Measurements from ENCODE around the gene PRPF18. TPM values are rescaled to one million over a fixed set of nuclear protein-coding genes. Genes with fewer than 3 reads are reported as not detected.

The PRPF18 gene
- total and polyA plus RNA-seq, 5 experiments from 2014 or later = 31.9 to 41.5 (median 38.1) TPM

GRCh38 chr10:13651969-13652720, 65.4 kb downstream of the PRPF18 start:
- POLR2A ChIA-PET = no interaction called here
- ATAC-seq (no peak), DNase-seq (no peak)
- Mint-ChIP-seq H3K4me3 (no peak overlapping the region), H3K27me3 (no peaks in the 10 kb centered on the region), H3K27ac (peak overlapping the region in 2 of 10 donors; percentile 35 to 65), H3K9me3 (no peaks in the 10 kb centered on the region), H3K36me3 (peaks cover 0 to 14% (median 5%) of the 10 kb centered on the region in 3 donors), H3K4me1 (peaks cover 7 to 14% (median 10%) of the 10 kb centered on the region in 4 donors)

GRCh38 chr10:13652860-13653259, 66.1 kb downstream of the PRPF18 start:
- DNase-seq = no peak
- Mint-ChIP-seq H3K4me1 (peaks cover 7 to 12% (median 8%) of the 10 kb centered on the region in 4 donors), H3K4me3 (no peak overlapping the region), H3K27ac (peak overlapping the region in 1 of 10 donors; percentile 48), H3K27me3 (no peaks in the 10 kb centered on the region), H3K9me3 (no peaks in the 10 kb centered on the region), H3K36me3 (peaks cover 0 to 12% (median 5%) of the 10 kb centered on the region in 3 donors)
- ATAC-seq = no peak
- POLR2A ChIA-PET = no interaction called here

GRCh38 chr10:13654118-13654830, 67.5 kb downstream of the PRPF18 start:
- Mint-ChIP-seq H3K27ac (peak overlapping the region in 4 of 10 donors; percentile 3 to 59 (median 20)), H3K27me3 (no peaks in the 10 kb centered on the region), H3K36me3 (peaks cover 0 to 5% (median under 1%) of the 10 kb centered on the region in 3 donors), H3K4me3 (no peak overlapping the region), H3K4me1 (peaks cover 3 to 6% (median 5%) of the 10 kb centered on the region in 4 donors), H3K9me3 (no peaks in the 10 kb centered on the region)
- DNase-seq (no peak), ATAC-seq (no peak)
- POLR2A ChIA-PET = no interaction called here

GRCh38 chr10:13654846-13655245, 68.1 kb downstream of the PRPF18 start:
- ATAC-seq = no peak
- POLR2A ChIA-PET = no interaction called here
- H3K27ac Mint-ChIP-seq = peak overlapping the region in 1 of 10 donors; percentile 2

GRCh38 chr10:13656337-13657100, 69.8 kb downstream of the PRPF18 start:
- H3K27me3 Mint-ChIP-seq = no peaks in the 10 kb centered on the region
- ATAC-seq (no peak), DNase-seq (no peak)
- no peaks in the 10 kb centered on the region for H3K9me3 Mint-ChIP-seq
- POLR2A ChIA-PET = no interaction called here
- peak overlapping the region in 2 of 10 donors; percentile 36 to 61 for H3K27ac Mint-ChIP-seq
- no peak overlapping the region for H3K4me3 Mint-ChIP-seq
- peaks cover 6 to 18% (median 15%) of the 10 kb centered on the region in 4 donors for H3K4me1 Mint-ChIP-seq
- H3K36me3 Mint-ChIP-seq = peaks cover 0 to 1% (median 0%) of the 10 kb centered on the region in 3 donors

More at GRCh38 chr10:13654846-13655245, 68.1 kb downstream of the PRPF18 start:
- no peaks in the 10 kb centered on the region for H3K27me3 Mint-ChIP-seq
- no peaks in the 10 kb centered on the region for H3K9me3 Mint-ChIP-seq
- H3K4me1 Mint-ChIP-seq = peaks cover 3 to 11% (median 10%) of the 10 kb centered on the region in 4 donors
- no peak for DNase-seq
- H3K4me3 Mint-ChIP-seq = no peak overlapping the region
- peaks cover 0 to 5% (median 0%) of the 10 kb centered on the region in 3 donors for H3K36me3 Mint-ChIP-seq

- ATAC-seq (no peak), DNase-seq (no peak)
- peaks cover 6 to 18% (median 15%) of the 10 kb centered on the region in 4 donors for H3K4me1 Mint-ChIP-seq
- H3K36me3 Mint-ChIP-seq = no peaks in the 10 kb centered on the region
- H3K27me3 Mint-ChIP-seq = no peaks in the 10 kb centered on the region
- POLR2A ChIA-PET = no interaction called here
- no peak overlapping the region for H3K27ac Mint-ChIP-seq
- H3K4me3 Mint-ChIP-seq = no peak overlapping the region
- no peaks in the 10 kb centered on the region for H3K9me3 Mint-ChIP-seq
Measured at GRCh38 chr10:13657101-13657680, 70.4 kb downstream of the PRPF18 start.

GRCh38 chr10:13658264-13658663, 71.5 kb downstream of the PRPF18 start:
- H3K4me1 Mint-ChIP-seq = peaks cover 6 to 18% (median 15%) of the 10 kb centered on the region in 4 donors
- peak overlapping the region in 6 of 10 donors; percentile 30 to 50 (median 44) for H3K4me3 Mint-ChIP-seq
- no peaks in the 10 kb centered on the region for H3K36me3 Mint-ChIP-seq
- peak in 4 of 10 donors; percentile 12 to 41 (median 18) for DNase-seq
- POLR2A ChIA-PET = no interaction called here
- ATAC-seq = peak; percentile 63 to 67
- peak overlapping the region in 3 of 10 donors; percentile 61 to 80 (median 70) for H3K27ac Mint-ChIP-seq
- no peaks in the 10 kb centered on the region for H3K9me3 Mint-ChIP-seq
- no peaks in the 10 kb centered on the region for H3K27me3 Mint-ChIP-seq

- H3K9me3 Mint-ChIP-seq = no peaks in the 10 kb centered on the region
- H3K4me3 Mint-ChIP-seq = peak overlapping the region in 8 of 10 donors; percentile 30 to 54 (median 44)
- no peaks in the 10 kb centered on the region for H3K36me3 Mint-ChIP-seq
- DNase-seq (peak in 3 of 10 donors; percentile 6 to 17 (median 12)), ATAC-seq (peak in 1 of 2 donors; percentile 45)
- H3K27me3 Mint-ChIP-seq = no peaks in the 10 kb centered on the region
- H3K27ac Mint-ChIP-seq = peak overlapping the region in 3 of 10 donors; percentile 18 to 80 (median 71)
- POLR2A ChIA-PET = interaction anchor here (0.7 to 0.9 kb wide), 3 partner anchors 35 to 357 kb away, joined by 3 to 5 read pairs (median 3); no protein-coding TSS in a partner anchor
- H3K4me1 Mint-ChIP-seq = peaks cover 5 to 18% (median 15%) of the 10 kb centered on the region in 4 donors
Measured at GRCh38 chr10:13658871-13659685, 72.3 kb downstream of the PRPF18 start.

- peak overlapping the region in 8 of 10 donors; percentile 1 to 72 (median 41) for H3K4me3 Mint-ChIP-seq
- POLR2A ChIA-PET = interaction anchor here (0.6 to 0.7 kb wide), 3 partner anchors 36 to 358 kb away, joined by 3 to 5 read pairs (median 3); no protein-coding TSS in a partner anchor
- H3K9me3 Mint-ChIP-seq = no peaks in the 10 kb centered on the region
- no peaks in the 10 kb centered on the region for H3K27me3 Mint-ChIP-seq
- DNase-seq = peak; percentile 42 to 80 (median 61)
- peak; percentile 64 to 70 for ATAC-seq
- H3K36me3 Mint-ChIP-seq = peaks cover 0 to under 1% (median 0%) of the 10 kb centered on the region in 3 donors
- H3K27ac Mint-ChIP-seq = peak overlapping the region in 4 of 10 donors; percentile 17 to 85 (median 28)
- peaks cover 3 to 18% (median 15%) of the 10 kb centered on the region in 4 donors for H3K4me1 Mint-ChIP-seq
Measured at GRCh38 chr10:13659887-13660550, 73.3 kb downstream of the PRPF18 start.

GRCh38 chr10:13660551-13660920, 73.8 kb downstream of the PRPF18 start:
- Mint-ChIP-seq H3K9me3 (no peaks in the 10 kb centered on the region), H3K4me1 (peaks cover 3 to 18% (median 15%) of the 10 kb centered on the region in 4 donors), H3K4me3 (peak overlapping the region in 1 of 10 donors; percentile 47), H3K27ac (peak overlapping the region in 2 of 10 donors; percentile 27 to 85), H3K36me3 (peaks cover 0 to 3% (median 0%) of the 10 kb centered on the region in 3 donors), H3K27me3 (no peaks in the 10 kb centered on the region)
- POLR2A ChIA-PET = no interaction called here
- ATAC-seq = no peak
- DNase-seq = no peak

GRCh38 chr10:13661256-13661655, 74.5 kb downstream of the PRPF18 start:
- POLR2A ChIA-PET = no interaction called here
- DNase-seq = no peak
- no peak for ATAC-seq
- peaks cover 3 to 18% (median 15%) of the 10 kb centered on the region in 4 donors for H3K4me1 Mint-ChIP-seq
- peak overlapping the region in 1 of 10 donors; percentile 43 for H3K27ac Mint-ChIP-seq
- H3K9me3 Mint-ChIP-seq = no peaks in the 10 kb centered on the region
- no peaks in the 10 kb centered on the region for H3K27me3 Mint-ChIP-seq
- no peak overlapping the region for H3K4me3 Mint-ChIP-seq
- H3K36me3 Mint-ChIP-seq = peaks cover 0 to 3% (median 0%) of the 10 kb centered on the region in 3 donors

Measured in naive thymus-derived CD8-positive, alpha-beta T cell (primary cell).